Measurements from ENCODE around the gene CLNK.

The CLNK gene

DNA sequence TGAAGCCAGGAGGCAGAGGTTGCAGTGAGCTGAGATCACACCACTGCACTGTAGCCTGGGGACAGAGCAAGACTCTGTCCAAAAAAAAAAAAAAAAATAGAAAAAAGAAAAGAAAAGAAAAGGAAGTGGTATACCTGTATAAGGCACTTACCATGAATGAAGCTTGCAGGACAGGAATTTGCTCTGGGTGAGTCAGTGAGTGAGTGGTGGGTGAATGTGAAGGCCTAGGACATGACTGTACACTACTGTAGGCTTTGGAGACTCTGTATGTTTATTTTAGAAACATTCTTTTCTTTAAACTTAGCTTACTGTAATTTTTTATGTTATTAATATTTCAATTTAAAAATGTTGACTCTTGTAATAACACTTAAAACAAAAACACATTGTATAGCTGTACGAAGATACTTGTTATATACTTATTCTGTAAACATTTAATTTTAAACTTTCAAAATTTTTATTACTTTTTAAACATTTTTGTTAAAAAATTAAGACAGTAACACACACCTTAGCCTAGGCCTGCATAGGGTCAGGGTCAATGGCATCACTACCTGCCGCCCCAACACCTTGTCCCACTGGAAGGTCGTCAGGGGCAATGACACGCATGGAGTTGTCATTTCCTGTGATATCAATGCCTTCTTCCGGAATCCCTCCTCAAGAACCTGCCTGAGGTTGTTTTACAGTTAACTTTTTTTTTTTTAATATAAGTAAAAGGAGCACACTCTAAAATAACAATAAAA lies 78.7 kb downstream of the CLNK start:
- DNase-seq (ENCODE audit: low read depth): peak; percentile 59

DNA sequence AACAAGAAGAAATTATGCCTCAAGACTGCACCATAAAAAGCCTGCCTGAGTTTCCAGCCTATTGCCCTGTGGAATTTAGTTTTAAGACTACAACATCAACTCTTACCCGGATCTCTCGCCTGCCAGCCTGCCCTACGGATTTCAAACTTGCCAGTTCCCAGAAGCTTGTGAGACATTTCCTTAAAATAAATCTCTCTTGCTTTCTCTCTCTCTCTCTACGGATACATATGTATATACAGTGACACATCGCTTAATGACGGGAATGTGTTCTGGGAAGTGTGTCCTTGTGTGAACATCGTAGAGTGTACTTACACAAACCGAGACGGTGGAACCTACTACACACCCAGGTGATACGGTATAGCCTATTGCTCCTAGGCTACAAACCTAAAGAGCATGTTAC lies 79.5 kb downstream of the CLNK start:
- DNase-seq (ENCODE audit: low read depth): no peak
- H3K4me3 ChIP-seq (ENCODE audit: control insufficient read depth, low read depth, low read length): no peak overlapping the region
- TF ChIP-seq, protein P1, sequence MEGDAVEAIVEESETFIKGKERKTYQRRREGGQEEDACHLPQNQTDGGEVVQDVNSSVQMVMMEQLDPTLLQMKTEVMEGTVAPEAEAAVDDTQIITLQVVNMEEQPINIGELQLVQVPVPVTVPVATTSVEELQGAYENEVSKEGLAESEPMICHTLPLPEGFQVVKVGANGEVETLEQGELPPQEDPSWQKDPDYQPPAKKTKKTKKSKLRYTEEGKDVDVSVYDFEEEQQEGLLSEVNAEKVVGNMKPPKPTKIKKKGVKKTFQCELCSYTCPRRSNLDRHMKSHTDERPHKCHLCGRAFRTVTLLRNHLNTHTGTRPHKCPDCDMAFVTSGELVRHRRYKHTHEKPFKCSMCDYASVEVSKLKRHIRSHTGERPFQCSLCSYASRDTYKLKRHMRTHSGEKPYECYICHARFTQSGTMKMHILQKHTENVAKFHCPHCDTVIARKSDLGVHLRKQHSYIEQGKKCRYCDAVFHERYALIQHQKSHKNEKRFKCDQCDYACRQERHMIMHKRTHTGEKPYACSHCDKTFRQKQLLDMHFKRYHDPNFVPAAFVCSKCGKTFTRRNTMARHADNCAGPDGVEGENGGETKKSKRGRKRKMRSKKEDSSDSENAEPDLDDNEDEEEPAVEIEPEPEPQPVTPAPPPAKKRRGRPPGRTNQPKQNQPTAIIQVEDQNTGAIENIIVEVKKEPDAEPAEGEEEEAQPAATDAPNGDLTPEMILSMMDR (conservative IDR thresholded peaks at IDR 0.05; ENCODE audit: control insufficient read depth, insufficient read depth, low read depth, low read length): no peak

More for the DNA sequence above, 78.7 kb downstream of the CLNK start:
- TF ChIP-seq, protein P1 (conservative IDR thresholded peaks at IDR 0.05; ENCODE audit: control insufficient read depth, insufficient read depth, low read depth, low read length): no peak
- H3K4me3 ChIP-seq (ENCODE audit: control insufficient read depth, low read depth, low read length): no peak overlapping the region

DNA sequence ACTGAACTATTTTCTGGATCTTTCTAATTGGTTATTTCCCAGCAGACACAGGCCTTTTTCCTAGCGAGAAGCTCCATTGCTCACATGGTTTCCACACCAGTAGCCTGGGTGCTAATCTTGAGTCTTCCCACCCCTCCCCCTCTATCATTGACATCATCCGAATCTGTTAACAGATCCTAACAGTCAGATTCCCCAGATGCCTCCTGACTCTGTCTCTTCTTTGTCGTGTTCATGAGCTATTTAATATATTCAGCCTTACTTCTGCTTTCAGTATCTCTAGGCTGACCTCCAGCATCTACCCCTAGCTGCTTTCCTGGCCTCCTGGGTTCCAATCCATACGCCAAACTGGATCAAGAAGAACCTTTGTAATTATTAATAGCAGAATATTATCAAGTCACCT lies 85.0 kb downstream of the CLNK start:
- TF ChIP-seq, protein P1 (conservative IDR thresholded peaks at IDR 0.05; ENCODE audit: control insufficient read depth, insufficient read depth, low read depth, low read length): no peak
- H3K4me3 ChIP-seq (ENCODE audit: control insufficient read depth, low read depth, low read length): no peak overlapping the region
- no peak for DNase-seq (ENCODE audit: low read depth)

DNA sequence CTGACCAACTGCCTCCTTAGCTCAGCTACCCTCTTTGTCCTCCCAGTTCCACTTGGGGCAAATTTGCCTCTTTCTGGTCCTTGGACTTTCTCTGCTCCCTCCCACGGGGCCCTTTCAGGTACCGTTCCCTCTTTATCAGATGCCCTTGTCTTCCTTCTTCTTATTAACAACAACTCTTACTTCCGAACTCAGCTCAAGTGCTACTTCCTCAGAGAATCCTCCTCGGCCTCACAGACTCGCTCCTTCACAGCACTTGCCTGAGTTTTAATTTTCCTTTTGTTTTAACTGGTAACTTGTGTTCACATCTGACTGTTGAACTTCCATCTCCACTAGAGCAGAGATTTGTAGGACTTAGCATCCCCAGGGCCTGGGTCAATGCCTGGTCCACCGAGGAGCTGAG lies 85.7 kb downstream of the CLNK start:
- DNase-seq (ENCODE audit: low read depth): no peak
- H3K4me3 ChIP-seq (ENCODE audit: control insufficient read depth, low read depth, low read length): no peak overlapping the region
- TF ChIP-seq, protein P1 (conservative IDR thresholded peaks at IDR 0.05; ENCODE audit: control insufficient read depth, insufficient read depth, low read depth, low read length): no peak

DNA sequence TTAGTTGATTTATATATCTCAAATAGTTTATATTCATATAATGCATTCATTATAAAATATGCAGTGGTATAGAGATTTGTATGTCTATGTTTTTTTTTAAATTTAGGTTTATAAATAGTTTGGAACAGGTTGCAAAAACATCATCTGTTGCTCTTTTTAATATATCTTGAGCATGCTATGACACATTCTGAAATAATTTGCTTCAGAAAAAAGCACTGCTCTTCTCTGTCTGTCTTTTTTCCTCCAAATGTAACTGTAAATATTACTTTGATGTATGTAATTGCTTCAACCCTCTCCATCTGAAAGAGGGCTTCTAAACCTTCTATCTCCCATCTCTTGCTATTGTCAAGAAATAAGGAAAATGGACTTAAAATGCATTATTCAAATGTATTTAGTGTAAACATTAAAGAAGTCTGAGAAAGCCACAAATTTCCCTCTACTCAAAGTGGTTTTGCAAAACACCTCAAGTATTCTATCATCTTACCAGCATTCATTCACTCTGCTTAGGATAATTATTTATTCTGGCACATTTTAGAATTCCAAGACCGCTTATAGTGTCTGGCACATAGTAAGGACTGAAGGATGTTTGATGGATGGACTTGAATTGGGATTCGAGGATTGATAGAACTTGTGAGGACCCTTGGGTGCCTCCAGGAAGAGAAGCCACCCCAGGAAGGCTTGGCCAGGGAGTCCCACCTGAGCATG lies 87.8 kb downstream of the CLNK start:
- no peak overlapping the region for H3K4me3 ChIP-seq (ENCODE audit: control insufficient read depth, low read depth, low read length)
- DNase-seq (ENCODE audit: low read depth): no peak
- TF ChIP-seq, protein P1 (conservative IDR thresholded peaks at IDR 0.05; ENCODE audit: control insufficient read depth, insufficient read depth, low read depth, low read length): no peak

DNA sequence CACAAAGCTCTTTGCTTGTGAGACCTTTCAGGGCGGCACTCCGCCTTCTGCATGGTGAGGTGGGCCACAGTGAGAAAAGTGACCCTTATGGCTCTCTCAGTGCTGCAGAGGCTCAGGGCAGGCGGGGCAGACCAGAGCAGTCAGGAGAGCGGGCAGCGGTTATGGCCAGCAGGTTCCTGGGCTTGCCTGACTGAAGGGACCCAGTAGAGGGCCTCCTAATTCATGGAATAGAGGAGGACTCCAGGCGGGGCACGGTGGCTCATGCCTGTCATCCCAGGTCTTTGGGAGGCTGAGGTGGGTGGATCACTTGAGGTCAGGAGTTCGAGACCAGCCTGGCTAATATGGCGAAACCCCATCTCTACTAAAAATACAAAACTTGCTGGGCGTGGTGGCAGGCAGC lies 91.4 kb downstream of the CLNK start:
- TF ChIP-seq, protein P1 (conservative IDR thresholded peaks at IDR 0.05; ENCODE audit: control insufficient read depth, insufficient read depth, low read depth, low read length): no peak
- no peak for DNase-seq (ENCODE audit: low read depth)
- H3K4me3 ChIP-seq (ENCODE audit: control insufficient read depth, low read depth, low read length): no peak overlapping the region
